HG02870 (cell line): ENCODE measurements around the gene ZCCHC12.
"Not testable (repeated sequence)": the region's sequence is repeated elsewhere in the genome, so short reads cannot be mapped to it uniquely, and the experiment has no call there.

Source experiments
- ATAC-seq: cut with Tn5 transposase; IDR thresholded peaks from one replicate; pipeline ENCODE4 v1.9.1; 2021; ENCODE audit warnings: mild to moderate bottlenecking, moderate library complexity; ENCODE audit not compliant: unreplicated experiment

The ZCCHC12 gene

GRCh38 chrX:118823263-118824172 is at the start of gene ZCCHC12:
Gene ZCCHC12 (plus strand): TSS chrX:118823824. CDS start chrX:118825245, 1,421 bp downstream.
- no peak for ATAC-seq

- no peak for ATAC-seq
These were observed 44.0 kb upstream of the ZCCHC12 start for GRCh38 chrX:118779581-118779980.

DNA sequence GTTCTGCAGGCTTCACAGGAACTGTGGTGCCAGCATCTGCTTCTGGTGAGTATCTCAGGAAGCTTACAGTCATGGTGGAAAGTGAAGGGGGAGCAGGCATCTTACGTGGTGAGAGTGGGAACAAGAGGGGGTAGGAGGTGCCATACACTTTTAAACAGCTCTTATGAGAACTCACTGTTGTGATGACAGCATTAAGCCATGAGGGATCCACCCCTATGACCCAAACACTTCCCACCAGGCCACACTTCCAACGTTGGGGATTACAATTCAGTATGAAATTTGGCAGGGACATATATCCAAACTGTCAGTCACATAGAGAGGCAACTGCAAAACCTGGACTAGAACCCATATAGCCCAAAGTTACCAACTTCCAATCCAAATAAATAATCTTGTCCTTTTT is 43.1 kb upstream of the ZCCHC12 start:
- no peak for ATAC-seq

GRCh38 chrX:118780911-118781310 is 42.7 kb upstream of the ZCCHC12 start:
- ATAC-seq = no peak

- ATAC-seq = no peak
These were observed 27.9 kb upstream of the ZCCHC12 start for GRCh38 chrX:118795528-118796280.

DNA sequence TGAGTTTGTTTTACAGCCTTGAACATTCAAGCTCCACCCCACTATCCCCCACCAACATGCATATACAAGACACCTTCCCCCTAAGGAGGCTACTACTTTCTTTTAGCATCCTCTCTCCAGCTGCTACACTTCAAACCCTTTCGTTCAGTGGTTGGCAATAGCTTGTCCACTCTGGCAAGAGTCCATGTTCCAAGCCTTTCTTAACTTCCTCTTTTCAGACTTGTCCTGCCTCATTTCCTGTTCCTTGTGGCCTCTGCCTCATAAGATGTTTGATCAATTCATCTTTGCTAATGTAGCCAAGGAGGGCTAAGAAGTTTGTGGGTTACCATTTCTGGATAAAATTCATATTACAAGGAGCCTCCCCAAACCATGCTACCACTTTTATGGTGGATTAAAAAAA is 20.8 kb upstream of the ZCCHC12 start:
- no peak for ATAC-seq

- no peak for ATAC-seq
These were observed 16.2 kb upstream of the ZCCHC12 start for GRCh38 chrX:118807151-118808017.

- ATAC-seq = not testable (repeated sequence)
These were observed 6.4 kb upstream of the ZCCHC12 start for GRCh38 chrX:118817257-118817656.

DNA sequence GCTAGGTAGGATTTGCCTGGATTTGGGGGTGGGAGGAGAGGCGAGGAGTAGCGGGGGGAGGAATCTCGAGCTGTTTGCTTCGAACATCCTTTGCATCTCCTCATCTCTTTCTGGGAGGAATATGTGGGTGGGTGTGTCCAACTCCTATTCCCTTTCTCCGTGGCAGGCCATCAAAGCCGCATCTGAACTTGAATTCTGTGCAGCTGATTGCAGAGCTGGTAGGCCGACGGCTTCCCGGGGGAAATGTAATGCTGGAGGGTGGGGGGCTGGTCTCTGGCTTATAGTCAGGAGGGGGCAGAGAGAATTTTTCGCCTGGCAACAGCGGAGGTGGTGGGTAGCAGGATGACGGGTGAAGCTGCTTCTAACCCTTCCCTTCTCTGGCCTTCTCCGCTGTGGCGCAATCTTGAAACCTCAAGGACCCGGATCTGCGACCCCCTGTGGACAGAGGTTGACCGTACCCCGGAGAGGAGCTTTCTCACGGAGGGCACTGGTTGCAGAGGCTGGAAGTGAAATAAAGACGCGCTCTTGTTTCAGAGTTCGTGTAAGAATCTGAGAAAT is 628 bp downstream of the ZCCHC12 start:
- ATAC-seq = no peak

DNA sequence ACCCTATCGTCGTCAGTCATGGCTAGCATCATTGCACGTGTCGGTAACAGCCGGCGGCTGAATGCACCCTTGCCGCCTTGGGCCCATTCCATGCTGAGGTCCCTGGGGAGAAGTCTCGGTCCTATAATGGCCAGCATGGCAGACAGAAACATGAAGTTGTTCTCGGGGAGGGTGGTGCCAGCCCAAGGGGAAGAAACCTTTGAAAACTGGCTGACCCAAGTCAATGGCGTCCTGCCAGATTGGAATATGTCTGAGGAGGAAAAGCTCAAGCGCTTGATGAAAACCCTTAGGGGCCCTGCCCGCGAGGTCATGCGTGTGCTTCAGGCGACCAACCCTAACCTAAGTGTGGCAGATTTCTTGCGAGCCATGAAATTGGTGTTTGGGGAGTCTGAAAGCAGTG is 1.6 kb downstream of the ZCCHC12 start:
- ATAC-seq = no peak

DNA sequence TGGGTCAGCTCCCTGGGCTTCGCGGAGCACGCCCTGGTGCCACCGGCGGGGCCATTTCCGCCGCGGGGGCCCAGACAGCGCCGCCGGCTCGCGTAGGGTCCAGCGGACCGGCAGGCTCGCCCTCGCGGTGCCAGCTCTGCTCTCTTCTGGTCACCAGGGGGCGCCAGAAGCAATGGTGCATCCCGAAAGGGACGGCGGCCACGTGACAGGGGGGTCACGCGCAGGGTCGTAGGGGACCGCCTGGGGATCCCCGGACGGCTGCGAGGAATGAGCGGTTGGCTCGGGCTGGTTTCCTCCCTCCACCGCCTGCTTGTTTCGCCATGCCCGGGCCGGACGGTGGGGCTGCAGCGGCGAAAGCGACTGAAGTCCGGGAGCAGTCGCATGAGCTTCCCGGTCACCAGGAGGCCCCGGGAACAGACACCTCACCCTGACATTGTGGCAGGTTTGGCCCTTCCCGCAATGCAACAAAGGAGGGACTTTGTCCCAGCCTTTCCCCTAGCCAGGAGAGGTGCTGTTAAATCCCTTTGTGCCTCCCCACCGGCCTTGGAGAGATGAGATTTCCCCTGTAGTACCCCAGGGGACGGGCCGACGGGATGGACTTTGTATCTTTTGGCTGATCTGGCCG is 15.8 kb downstream of the ZCCHC12 start:
- ATAC-seq = no peak

- ATAC-seq = no peak
These were observed 24.1 kb downstream of the ZCCHC12 start for GRCh38 chrX:118847676-118848075.

DNA sequence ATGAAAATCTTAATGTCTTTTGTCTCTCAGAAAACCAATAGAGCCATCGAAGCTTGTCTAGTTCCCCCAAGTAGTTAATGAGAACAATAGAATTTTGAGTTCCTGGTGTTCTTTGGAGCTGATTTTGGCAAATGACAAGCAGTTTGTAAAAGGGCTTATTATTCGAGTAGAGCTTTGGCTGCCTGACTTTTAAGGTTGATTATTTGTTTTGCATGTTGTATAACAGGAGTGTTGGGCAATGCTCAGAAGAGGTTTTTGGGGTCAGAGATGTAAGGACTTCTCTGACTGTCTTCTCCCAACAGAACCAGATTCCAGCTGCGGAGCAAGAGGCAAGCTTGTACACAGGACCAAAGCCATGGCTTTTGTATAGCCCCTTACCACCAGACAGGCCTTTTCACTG is 30.0 kb downstream of the ZCCHC12 start:
- ATAC-seq = no peak

- no peak for ATAC-seq
These were observed 32.2 kb downstream of the ZCCHC12 start for GRCh38 chrX:118855681-118856310.

DNA sequence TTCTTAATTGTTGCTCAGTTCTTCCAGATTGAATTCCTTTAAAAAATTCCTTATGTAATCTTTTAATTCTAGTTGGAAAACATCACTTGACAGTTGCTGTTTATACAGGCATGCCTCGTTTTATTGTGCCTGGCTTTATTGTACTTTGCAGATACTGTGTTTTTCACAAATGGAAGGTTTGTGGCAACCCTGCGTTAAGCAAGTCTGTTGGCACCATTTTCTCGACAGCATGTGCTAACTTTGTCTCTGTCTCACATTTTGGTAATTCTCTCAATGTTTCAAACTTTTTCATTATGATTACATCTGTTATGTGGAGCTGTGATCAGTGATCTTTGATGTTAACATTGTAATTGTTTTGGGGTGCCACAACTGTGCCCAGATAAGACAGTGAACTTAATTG is 33.4 kb downstream of the ZCCHC12 start:
- ATAC-seq = no peak

DNA sequence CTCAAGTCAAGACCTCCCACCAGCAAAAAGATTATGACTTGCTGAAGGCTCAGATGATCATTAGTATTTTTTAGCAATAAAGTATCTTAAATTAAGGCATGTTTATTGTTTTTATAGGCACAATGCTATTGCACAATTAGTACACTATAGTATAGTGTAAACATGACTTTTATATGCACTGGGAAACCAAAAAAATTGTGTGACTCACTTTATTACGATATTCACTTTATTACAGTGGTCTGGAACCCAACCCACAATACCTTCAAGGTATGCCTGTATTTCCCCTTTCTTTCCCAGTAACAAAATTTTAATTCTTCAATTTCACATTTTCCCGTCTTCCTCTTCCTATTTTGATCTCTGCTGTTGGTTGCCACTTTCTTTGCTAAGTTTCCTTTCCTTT is 37.7 kb downstream of the ZCCHC12 start:
- ATAC-seq = no peak

- ATAC-seq = no peak
These were observed 38.5 kb downstream of the ZCCHC12 start for GRCh38 chrX:118862091-118862490.

- no peak for ATAC-seq
These were observed 39.4 kb downstream of the ZCCHC12 start for GRCh38 chrX:118862979-118863378.

- no peak for ATAC-seq
These were observed 40.5 kb downstream of the ZCCHC12 start for GRCh38 chrX:118864063-118864635.
